Thymus (tissue), 11 donors: ENCODE data around the gene ADCYAP1R1. TPM values are rescaled to one million over a fixed set of nuclear protein-coding genes. Genes with fewer than 3 reads are reported as not detected.
A peak's percentile ranks its signal among the peaks of the same experiment; 100 is the strongest.

Experiments used
- DNase-seq, 9 donors: peaks; one replicate each; pipeline ENCODE4 v3.0.0-alpha.2; 2013; ENCODE audit warnings: low spot score in 9 of 9, low read depth in 6 of 9, missing footprints in 1 of 9
- H3K27ac ChIP-seq, 2 donors: one replicate each; pipeline ENCODE4 v1.5.1; 2013; ENCODE audit warnings: control low read depth in 1 of 2, low read depth in 1 of 2, low read length in 1 of 2, mild to moderate bottlenecking in 1 of 2, moderate library complexity in 1 of 2
- H3K27me3 ChIP-seq, 2 donors: one replicate each; pipeline ENCODE4 v1.5.1; 2013; ENCODE audit warnings: low read length in 1 of 2; ENCODE audit not compliant: control insufficient read depth in 2 of 2, insufficient read depth in 1 of 2
- H3K36me3 ChIP-seq, 2 donors: one replicate each; pipeline ENCODE4 v1.5.1; 2013; ENCODE audit warnings: low read length in 1 of 2, mild to moderate bottlenecking in 1 of 2, moderate library complexity in 1 of 2; ENCODE audit not compliant: control insufficient read depth in 2 of 2, insufficient read depth in 2 of 2
- H3K4me1 ChIP-seq, 2 donors: one replicate each; pipeline ENCODE4 v1.5.1; 2013; ENCODE audit warnings: low read length in 2 of 2; ENCODE audit not compliant: control insufficient read depth in 2 of 2, insufficient read depth in 2 of 2
- H3K4me3 ChIP-seq, 2 donors: one replicate each; pipeline ENCODE4 v1.5.1; 2013; ENCODE audit warnings: low read length in 2 of 2, control low read depth in 1 of 2, mild to moderate bottlenecking in 1 of 2
- H3K9me3 ChIP-seq, 2 donors: one replicate each; pipeline ENCODE4 v1.5.1; 2013; ENCODE audit warnings: low read length in 1 of 2, mild to moderate bottlenecking in 1 of 2; ENCODE audit not compliant: control insufficient read depth in 2 of 2, insufficient read depth in 1 of 2
- WGBS: extraction: QIAGEN DNeasy Blood & Tissue Kit; methylation state at CpG from one replicate; pipeline ENCODE4 v1.1.7; 2013; 5-methylcytosine and 5-hydroxymethylcytosine counted together
- polyA plus RNA-seq: library from polyadenylated mRNA; stranded (reverse); fragments of 200-250 nt; gene quantifications from one replicate; pipeline ENCODE4 v1.2.3, GENCODE V29; 2013
- total RNA-seq: library from RNA; stranded (reverse); fragments of 120-200 nt; gene quantifications from one replicate; pipeline ENCODE4 v1.2.4, GENCODE V29; 2013
- donor health status: healthy.

The ADCYAP1R1 gene
- total and polyA plus RNA-seq, 2 donors = 0.21 to 0.61 TPM

DNA sequence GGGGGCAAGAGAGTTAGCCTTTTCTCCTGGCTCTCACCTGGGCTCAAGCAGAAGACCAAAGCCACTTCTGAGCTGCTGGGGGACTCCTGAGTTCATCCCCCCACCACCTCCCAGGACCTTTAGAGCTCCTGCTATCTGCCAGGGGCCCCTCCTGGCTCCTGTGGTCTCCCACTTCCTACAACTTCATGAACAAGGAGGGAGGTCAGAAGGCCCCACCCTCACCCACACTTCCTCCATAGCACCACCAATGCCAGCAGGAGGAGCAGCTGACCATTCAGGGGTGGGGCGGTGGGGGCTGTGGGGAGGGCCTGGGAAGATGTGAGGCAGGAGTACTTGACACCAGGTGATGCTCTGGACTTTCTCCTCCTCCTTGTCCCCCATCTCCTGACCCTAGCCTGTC lies 32.6 kb upstream of the ADCYAP1R1 start:
- WGBS = 77% methylated on average over 1 of the region's 1 CpG
- H3K9me3 ChIP-seq = no peaks in the 10 kb centered on the region
- no peak for DNase-seq
- no peak overlapping the region for H3K27ac ChIP-seq
- H3K36me3 ChIP-seq = no peaks in the 10 kb centered on the region
- H3K4me3 ChIP-seq = no peak overlapping the region
- peaks cover 0 to 10% of the 10 kb centered on the region in 2 donors for H3K4me1 ChIP-seq
- H3K27me3 ChIP-seq = no peaks in the 10 kb centered on the region

GRCh38 chr7:31020161-31020560 lies 31.9 kb upstream of the ADCYAP1R1 start:
- peaks cover 0 to 13% of the 10 kb centered on the region in 2 donors for H3K4me1 ChIP-seq
- no peaks in the 10 kb centered on the region for H3K27me3 ChIP-seq
- H3K36me3 ChIP-seq = no peaks in the 10 kb centered on the region
- no peak overlapping the region for H3K4me3 ChIP-seq
- WGBS = 95% methylated on average over 3 of the region's 3 CpGs
- no peak for DNase-seq
- no peaks in the 10 kb centered on the region for H3K9me3 ChIP-seq
- no peak overlapping the region for H3K27ac ChIP-seq

DNA sequence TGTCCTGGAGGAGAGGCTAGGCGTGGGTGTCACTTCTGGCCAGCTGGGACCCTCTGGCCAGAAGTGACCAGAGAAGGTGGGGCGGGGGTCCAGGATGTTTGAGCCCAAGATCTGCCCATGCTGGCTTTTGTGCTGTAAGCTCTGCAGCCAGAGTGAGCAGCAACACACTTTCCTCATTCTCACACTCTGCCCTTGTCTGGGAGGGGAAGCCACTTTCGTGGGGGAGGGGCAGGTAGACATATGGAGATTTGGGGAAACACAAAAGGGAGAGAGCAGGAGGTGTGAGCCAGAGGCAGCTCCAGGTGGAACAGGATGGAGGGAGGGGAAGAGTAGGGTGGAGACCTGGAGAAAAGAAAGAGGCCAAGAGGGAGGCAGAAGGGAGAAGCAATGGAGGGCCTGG lies 31.5 kb upstream of the ADCYAP1R1 start:
- Histone ChIP-seq H3K27ac (no peak overlapping the region), H3K4me3 (no peak overlapping the region), H3K4me1 (peaks cover 0 to 13% of the 10 kb centered on the region in 2 donors), H3K36me3 (no peaks in the 10 kb centered on the region), H3K27me3 (no peaks in the 10 kb centered on the region), H3K9me3 (no peaks in the 10 kb centered on the region)
- WGBS = 83% methylated on average over 3 of the region's 3 CpGs
- no peak for DNase-seq

DNA sequence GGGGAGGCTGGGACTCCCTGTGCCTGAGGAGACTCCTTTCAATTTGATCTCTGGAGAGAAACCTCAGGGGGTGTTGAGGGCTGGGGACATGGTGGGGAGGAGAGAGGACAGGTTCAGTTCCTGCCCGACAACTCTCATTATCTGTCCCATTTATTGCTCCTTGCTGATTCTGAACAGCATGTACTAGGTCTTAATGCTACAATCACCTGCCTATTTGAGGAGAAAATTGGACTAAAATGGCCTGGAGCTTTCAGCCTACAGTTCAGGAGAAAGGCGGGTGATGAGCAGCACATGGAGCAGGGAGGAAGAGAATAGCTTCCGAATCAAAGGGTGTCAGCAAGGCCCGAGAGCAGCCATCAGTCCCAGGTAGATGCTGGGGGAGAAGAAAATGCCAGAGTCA lies 30.0 kb upstream of the ADCYAP1R1 start:
- H3K9me3 ChIP-seq = no peaks in the 10 kb centered on the region
- peaks cover 0 to 22% of the 10 kb centered on the region in 2 donors for H3K4me1 ChIP-seq
- no peak for DNase-seq
- H3K27ac ChIP-seq = no peak overlapping the region
- no peak overlapping the region for H3K4me3 ChIP-seq
- no peaks in the 10 kb centered on the region for H3K36me3 ChIP-seq
- WGBS = 98% methylated on average over 4 of the region's 4 CpGs
- H3K27me3 ChIP-seq = no peaks in the 10 kb centered on the region

GRCh38 chr7:31022726-31023125 lies 29.4 kb upstream of the ADCYAP1R1 start:
- no peaks in the 10 kb centered on the region for H3K27me3 ChIP-seq
- no peak overlapping the region for H3K4me3 ChIP-seq
- no peak for DNase-seq
- 94% methylated on average over 3 of the region's 3 CpGs for WGBS
- no peaks in the 10 kb centered on the region for H3K36me3 ChIP-seq
- H3K27ac ChIP-seq = no peak overlapping the region
- no peaks in the 10 kb centered on the region for H3K9me3 ChIP-seq
- peaks cover 0 to 25% of the 10 kb centered on the region in 2 donors for H3K4me1 ChIP-seq

- 32% methylated on average over 5 of the region's 5 CpGs for WGBS
Measured at GRCh38 chr7:31023877-31024276, 28.2 kb upstream of the ADCYAP1R1 start.

DNA sequence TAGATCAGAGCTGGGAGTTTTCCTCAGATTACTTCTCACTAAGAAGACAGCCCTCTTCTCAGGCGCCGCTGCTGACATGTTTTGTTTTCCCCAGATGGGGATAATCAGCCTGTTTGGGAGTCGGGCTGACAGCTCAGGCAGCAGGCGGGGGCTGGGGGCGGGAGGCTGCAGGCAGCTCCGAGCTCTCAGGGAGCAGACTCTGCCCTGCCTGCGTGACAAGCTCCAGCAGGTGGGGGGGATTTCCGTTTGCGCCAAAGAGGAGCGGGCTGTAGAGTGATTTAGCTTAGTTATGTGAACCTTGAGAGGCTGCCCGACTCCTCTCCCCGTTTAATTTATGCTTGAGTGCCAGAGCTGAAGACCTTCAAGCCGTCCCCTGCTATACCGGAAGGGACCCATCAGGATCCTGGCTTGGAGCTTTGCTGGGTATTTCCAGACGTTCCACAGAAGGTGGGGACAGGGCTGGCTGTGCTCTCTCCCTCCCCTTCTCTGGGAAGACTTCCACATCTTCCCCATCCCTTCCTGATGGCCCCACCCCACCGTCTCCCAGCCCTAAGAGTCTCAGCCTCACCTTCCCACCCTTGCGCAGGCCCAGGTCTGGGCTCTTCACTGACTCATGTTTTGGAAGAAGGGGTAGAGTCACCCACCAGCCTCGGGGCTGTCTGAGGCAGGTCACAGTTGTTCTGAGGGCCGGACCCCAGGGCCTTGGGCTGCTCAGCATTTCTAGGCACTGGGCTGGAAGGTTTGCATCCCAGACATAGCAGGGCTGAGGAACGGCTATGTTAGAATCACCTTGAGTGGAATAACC lies 24.7 kb upstream of the ADCYAP1R1 start:
- WGBS = 39% methylated on average over 20 of the region's 20 CpGs
- Histone ChIP-seq H3K4me1 (peaks cover 0 to 26% of the 10 kb centered on the region in 2 donors), H3K9me3 (no peaks in the 10 kb centered on the region), H3K27me3 (no peaks in the 10 kb centered on the region), H3K4me3 (no peak overlapping the region), H3K36me3 (no peaks in the 10 kb centered on the region), H3K27ac (peak overlapping the region in 1 of 2 donors; percentile 64)
- peak in 5 of 9 donors; percentile 7 to 71 (median 22) for DNase-seq

More at GRCh38 chr7:31023877-31024276, 28.2 kb upstream of the ADCYAP1R1 start:
- Histone ChIP-seq H3K27ac (no peak overlapping the region), H3K4me3 (no peak overlapping the region), H3K27me3 (no peaks in the 10 kb centered on the region), H3K9me3 (no peaks in the 10 kb centered on the region), H3K36me3 (no peaks in the 10 kb centered on the region), H3K4me1 (peaks cover 0 to 26% of the 10 kb centered on the region in 2 donors)
- DNase-seq = peak in 2 of 9 donors; percentile 11 to 74

- Histone ChIP-seq H3K27me3 (no peaks in the 10 kb centered on the region), H3K9me3 (no peaks in the 10 kb centered on the region), H3K27ac (peak overlapping the region in 1 of 2 donors; percentile 64), H3K36me3 (no peaks in the 10 kb centered on the region), H3K4me1 (peaks cover 0 to 26% of the 10 kb centered on the region in 2 donors), H3K4me3 (no peak overlapping the region)
- 94% methylated on average over 5 of the region's 5 CpGs for WGBS
- DNase-seq = no peak
Measured at GRCh38 chr7:31028006-31028405, 24.1 kb upstream of the ADCYAP1R1 start.

GRCh38 chr7:31028417-31028992 lies 23.6 kb upstream of the ADCYAP1R1 start:
- 98% methylated on average over 18 of the region's 18 CpGs for WGBS
- Histone ChIP-seq H3K4me1 (peaks cover 0 to 24% of the 10 kb centered on the region in 2 donors), H3K27me3 (no peaks in the 10 kb centered on the region), H3K27ac (no peak overlapping the region), H3K4me3 (no peak overlapping the region), H3K9me3 (no peaks in the 10 kb centered on the region), H3K36me3 (no peaks in the 10 kb centered on the region)
- DNase-seq = no peak
